ENCODE results near the gene IFT57. TPM values are rescaled to one million over a fixed set of nuclear protein-coding genes. Genes with fewer than 3 reads are reported as not detected.
"Not testable (repeated sequence)": the region's sequence is repeated elsewhere in the genome, so short reads cannot be mapped to it uniquely, and the experiment has no call there.

IFT57 gene, protein sequence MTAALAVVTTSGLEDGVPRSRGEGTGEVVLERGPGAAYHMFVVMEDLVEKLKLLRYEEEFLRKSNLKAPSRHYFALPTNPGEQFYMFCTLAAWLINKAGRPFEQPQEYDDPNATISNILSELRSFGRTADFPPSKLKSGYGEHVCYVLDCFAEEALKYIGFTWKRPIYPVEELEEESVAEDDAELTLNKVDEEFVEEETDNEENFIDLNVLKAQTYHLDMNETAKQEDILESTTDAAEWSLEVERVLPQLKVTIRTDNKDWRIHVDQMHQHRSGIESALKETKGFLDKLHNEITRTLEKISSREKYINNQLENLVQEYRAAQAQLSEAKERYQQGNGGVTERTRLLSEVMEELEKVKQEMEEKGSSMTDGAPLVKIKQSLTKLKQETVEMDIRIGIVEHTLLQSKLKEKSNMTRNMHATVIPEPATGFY
- total RNA-seq (80.1 TPM), polyA plus RNA-seq (33.8 TPM)

DNA sequence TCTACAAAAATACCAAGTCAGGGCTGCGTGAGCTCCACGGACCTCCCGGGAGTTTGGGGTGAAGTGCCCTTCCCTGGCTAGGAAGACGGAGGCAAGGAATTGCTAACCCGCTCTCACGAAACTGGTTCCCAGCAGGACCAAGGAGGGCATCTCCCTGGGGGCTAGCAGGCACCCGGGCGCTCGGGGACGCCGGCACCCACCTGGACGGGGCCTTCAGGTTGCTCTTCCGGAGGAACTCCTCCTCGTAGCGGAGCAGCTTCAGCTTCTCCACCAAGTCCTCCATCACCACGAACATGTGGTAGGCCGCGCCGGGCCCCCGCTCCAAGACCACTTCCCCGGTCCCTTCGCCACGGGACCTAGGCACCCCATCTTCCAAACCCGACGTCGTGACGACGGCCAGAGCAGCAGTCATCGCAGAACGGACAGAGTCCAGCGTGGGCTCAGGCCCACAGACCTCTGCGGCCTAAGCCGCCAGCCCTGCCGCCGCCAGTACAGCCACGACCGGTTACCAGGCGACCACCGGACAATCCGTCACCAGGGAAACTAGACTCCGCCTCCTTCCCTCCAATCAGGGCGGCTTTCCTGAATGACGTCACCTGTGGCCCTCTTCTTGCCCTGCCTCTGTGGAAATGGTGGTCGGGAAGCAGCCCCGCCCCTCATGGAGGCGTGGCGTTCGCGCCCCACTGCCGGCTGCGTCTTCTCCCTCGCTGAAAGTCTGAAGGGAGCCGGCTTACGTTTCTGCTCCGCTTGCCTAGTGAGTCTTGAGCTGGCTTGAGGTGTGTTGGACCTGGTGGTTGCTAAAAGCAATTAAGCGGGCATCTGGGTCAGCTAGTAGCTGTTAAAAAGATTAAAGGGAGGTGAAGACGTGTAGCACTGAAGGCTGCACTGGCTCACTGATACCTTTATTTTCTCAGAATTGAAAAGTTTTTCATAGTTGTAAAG is at the start of gene IFT57:
TSS of gene IFT57 (minus strand) at position 514 of the 942 bp plus-strand sequence. CDS start at position 412, 102 bp downstream.
- Histone ChIP-seq H3K4me3 (ENCODE audit: low read depth, low read length) (peak within 1 kb of the TSS; percentile 60), H3K27ac (ENCODE audit: low read depth) (peak within 1 kb of the TSS; percentile 44), H3K36me3 (ENCODE audit: insufficient read depth) (no peaks in the 10 kb centered on the region), H3K4me1 (ENCODE audit: insufficient read depth) (peaks cover 2% of the 10 kb centered on the region)
- WGBS = under 1% methylated on average over 57 of the region's 57 CpGs
- peak; percentile 97 for DNase-seq (ENCODE audit: extremely low spot score)

DNA sequence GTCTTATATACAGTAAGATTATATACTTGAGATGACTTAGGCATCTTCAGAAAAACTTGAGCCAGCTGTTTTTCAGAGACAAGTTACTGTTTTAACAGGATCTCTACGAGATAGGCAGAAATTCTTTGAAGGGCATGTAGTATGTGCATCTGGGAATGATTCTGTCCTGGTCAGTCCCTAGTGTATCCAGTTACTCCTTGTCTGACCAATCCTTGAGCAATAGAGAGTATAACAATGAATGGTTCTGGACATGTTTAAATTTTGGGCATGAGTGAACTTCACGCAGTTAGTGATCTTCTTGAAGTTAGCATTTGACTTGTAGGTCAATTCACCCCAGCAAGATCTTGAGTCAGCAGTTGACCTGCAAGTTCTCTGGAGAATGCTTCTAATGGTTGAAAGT is 49.4 kb upstream of the IFT57 start:
- DNase-seq (ENCODE audit: extremely low spot score) = no peak
- H3K27ac ChIP-seq (ENCODE audit: low read depth) = no peak overlapping the region
- no peaks in the 10 kb centered on the region for H3K36me3 ChIP-seq (ENCODE audit: insufficient read depth)
- WGBS = 45% methylated on average over 2 of the region's 2 CpGs
- no peaks in the 10 kb centered on the region for H3K4me1 ChIP-seq (ENCODE audit: insufficient read depth)
- no peak overlapping the region for H3K4me3 ChIP-seq (ENCODE audit: low read depth, low read length)

DNA sequence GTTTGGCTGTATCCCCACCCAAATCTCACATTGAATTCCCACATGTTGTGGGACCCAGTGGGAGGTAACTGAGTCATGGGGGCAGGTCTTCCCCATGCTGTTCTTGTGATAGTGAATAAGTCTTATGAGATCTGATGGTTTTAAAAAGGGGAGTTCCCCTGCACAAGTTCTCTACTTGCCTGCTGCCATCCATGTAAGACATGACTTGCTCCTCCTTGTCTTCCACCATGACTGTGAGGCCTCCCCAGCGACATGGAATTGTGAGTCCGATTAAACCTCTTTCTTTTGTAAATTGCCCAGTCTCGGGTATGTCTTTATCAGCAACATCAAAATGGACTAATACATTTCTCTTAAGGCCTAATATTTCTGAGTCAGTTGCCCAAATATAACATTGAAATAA is 46.0 kb upstream of the IFT57 start:
- H3K4me1 ChIP-seq (ENCODE audit: insufficient read depth); H3K27ac ChIP-seq (ENCODE audit: low read depth); H3K36me3 ChIP-seq (ENCODE audit: insufficient read depth); DNase-seq (ENCODE audit: extremely low spot score); H3K4me3 ChIP-seq (ENCODE audit: low read depth, low read length): not testable (repeated sequence)
- 95% methylated on average over 3 of the region's 3 CpGs for WGBS

DNA sequence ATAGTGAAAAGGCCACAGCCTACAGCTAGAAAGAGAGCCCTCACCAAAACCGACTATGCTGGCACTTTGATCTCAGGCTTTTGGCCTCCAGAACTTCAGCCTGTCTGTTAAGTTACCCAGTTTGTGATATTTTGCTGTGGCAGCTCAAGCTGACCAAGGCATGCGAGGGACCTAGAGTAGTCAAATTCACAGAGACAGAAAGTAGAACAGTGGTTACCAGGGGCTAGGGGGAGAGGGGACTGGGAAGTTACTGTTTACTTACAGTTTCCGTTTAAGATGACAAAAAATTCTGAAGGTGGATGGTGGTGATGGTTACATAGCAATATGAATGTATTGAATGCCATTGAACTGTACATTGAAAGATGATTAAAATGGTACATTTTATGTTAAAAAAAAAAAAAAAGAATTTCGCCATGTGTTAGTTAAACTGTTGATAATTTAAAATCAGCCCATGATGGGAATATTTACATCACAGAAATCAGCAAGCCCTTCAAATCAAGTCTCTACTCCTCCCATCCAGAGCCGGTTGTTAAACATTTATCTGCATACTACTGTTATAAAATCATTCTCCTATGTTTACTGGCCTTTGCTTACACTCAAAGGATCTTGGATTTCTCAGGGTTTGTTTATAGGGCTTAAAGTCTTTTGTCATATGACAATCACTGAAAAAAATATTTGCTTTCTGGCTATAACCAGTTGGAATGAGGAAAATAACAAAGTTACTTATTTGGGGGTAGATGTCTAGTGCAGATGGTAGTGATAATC is 42.5 kb upstream of the IFT57 start:
- not testable (repeated sequence) for DNase-seq (ENCODE audit: extremely low spot score); H3K27ac ChIP-seq (ENCODE audit: low read depth); H3K4me3 ChIP-seq (ENCODE audit: low read depth, low read length); H3K4me1 ChIP-seq (ENCODE audit: insufficient read depth); H3K36me3 ChIP-seq (ENCODE audit: insufficient read depth)
- WGBS = 71% methylated on average over 5 of the region's 5 CpGs

DNA sequence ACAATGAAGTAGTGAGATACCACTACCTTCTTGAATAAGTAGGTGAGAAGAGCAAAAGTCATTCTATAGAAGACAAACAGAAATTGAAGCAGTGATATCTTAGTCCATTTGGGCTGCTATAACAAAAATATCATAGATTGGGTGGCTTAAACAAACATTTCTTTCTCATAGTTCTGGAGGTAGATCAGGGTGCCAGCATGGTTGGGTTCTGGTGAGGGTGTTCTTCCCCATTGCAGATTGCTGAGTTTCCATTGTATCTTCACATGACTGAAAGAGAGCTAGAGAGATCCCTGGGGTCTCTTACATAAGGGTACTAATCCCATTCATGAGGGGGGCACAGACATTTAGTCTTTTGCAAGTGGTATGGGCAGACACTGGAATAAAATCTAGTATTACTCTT is 32.9 kb upstream of the IFT57 start:
- Histone ChIP-seq H3K4me3 (ENCODE audit: low read depth, low read length) (no peak overlapping the region), H3K27ac (ENCODE audit: low read depth) (no peak overlapping the region), H3K36me3 (ENCODE audit: insufficient read depth) (no peaks in the 10 kb centered on the region), H3K4me1 (ENCODE audit: insufficient read depth) (no peaks in the 10 kb centered on the region)
- no peak for DNase-seq (ENCODE audit: extremely low spot score)

DNA sequence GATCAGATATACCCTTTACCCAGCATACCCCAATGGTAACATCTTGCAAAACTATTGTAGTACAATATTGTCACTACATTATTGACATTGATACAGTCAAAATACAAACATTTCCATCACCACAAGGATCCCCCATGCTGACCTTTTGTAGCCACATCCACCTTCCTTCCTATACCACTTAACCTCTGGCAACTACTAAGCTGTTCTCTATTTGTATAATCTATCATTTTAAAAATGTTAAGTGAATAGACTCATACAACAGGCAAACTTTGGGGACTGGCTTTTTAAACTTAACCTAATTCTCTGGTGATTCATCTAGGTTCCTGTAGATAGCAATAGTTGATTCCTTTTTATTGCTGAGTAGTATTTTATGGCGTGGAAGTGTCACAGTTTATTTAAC is 29.6 kb upstream of the IFT57 start:
- Histone ChIP-seq H3K27ac (ENCODE audit: low read depth) (no peak overlapping the region), H3K36me3 (ENCODE audit: insufficient read depth) (no peaks in the 10 kb centered on the region), H3K4me1 (ENCODE audit: insufficient read depth) (no peaks in the 10 kb centered on the region), H3K4me3 (ENCODE audit: low read depth, low read length) (no peak overlapping the region)
- WGBS = 92% methylated on average over 1 of the region's 1 CpG
- DNase-seq (ENCODE audit: extremely low spot score) = no peak

DNA sequence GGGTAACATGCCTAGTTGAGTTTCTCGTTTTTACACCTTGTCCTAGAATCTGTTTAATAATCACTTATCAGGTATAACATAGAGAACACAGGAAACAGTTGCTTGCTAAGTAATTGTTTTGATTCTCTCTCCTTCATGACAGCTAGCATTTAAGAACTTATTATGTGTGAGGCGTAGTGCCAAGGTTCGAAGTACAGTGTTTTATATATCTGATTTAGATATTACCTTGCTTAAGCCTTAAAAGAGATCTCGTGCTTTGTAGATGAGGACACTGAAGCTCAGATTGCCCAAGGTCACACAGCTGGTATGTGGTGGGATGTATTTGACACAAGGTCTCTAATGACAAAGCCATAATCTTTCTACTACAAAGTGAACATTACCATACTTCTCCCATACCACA is 29.0 kb upstream of the IFT57 start:
- H3K4me1 ChIP-seq (ENCODE audit: insufficient read depth) = no peaks in the 10 kb centered on the region
- H3K36me3 ChIP-seq (ENCODE audit: insufficient read depth) = no peaks in the 10 kb centered on the region
- H3K27ac ChIP-seq (ENCODE audit: low read depth) = no peak overlapping the region
- no peak for DNase-seq (ENCODE audit: extremely low spot score)
- 90% methylated on average over 4 of the region's 4 CpGs for WGBS
- no peak overlapping the region for H3K4me3 ChIP-seq (ENCODE audit: low read depth, low read length)

DNA sequence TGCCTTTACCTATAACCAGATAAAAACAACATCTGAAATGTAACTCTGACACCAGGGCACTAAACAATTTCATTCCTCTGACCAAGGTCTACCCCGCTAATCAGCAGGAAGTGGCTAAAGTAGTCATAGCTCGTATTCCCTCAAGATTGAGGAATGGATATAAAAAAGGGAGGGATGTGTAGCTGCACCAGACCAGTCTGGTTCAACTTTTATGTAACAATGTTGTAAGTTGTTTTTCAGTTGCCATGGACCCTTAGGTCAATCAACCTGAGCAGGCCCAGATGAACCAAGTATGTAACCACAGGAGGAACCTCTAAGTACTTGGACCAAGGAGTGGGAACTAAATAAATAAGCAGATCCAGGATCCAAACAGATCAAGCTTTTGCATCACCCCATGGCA is 28.4 kb upstream of the IFT57 start:
- Histone ChIP-seq H3K4me1 (ENCODE audit: insufficient read depth) (no peaks in the 10 kb centered on the region), H3K27ac (ENCODE audit: low read depth) (no peak overlapping the region), H3K36me3 (ENCODE audit: insufficient read depth) (no peaks in the 10 kb centered on the region), H3K4me3 (ENCODE audit: low read depth, low read length) (no peak overlapping the region)
- 86% methylated on average over 2 of the region's 2 CpGs for WGBS
- DNase-seq (ENCODE audit: extremely low spot score) = no peak

DNA sequence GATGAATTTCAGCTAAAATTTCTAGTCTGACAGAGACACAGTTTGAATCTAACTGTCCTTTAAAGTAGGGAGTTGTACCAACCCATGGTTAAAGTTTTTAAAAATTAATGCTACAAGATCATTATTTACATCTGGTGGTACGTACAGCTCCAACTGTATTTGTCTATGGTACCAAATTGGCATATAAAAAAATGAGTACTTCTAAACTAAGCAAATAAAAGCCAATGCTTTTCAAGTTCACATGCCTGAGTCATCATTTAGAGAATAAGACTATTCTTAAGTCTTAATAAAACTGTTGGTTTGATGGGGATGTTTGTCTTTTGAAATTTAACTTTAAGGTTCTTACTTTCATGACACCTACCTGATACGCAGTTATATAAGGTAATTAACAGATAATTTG is 21.0 kb upstream of the IFT57 start:
- H3K4me3 ChIP-seq (ENCODE audit: low read depth, low read length) = no peak overlapping the region
- no peaks in the 10 kb centered on the region for H3K36me3 ChIP-seq (ENCODE audit: insufficient read depth)
- no peaks in the 10 kb centered on the region for H3K4me1 ChIP-seq (ENCODE audit: insufficient read depth)
- no peak for DNase-seq (ENCODE audit: extremely low spot score)
- H3K27ac ChIP-seq (ENCODE audit: low read depth) = no peak overlapping the region
- WGBS = 89% methylated on average over 2 of the region's 2 CpGs

DNA sequence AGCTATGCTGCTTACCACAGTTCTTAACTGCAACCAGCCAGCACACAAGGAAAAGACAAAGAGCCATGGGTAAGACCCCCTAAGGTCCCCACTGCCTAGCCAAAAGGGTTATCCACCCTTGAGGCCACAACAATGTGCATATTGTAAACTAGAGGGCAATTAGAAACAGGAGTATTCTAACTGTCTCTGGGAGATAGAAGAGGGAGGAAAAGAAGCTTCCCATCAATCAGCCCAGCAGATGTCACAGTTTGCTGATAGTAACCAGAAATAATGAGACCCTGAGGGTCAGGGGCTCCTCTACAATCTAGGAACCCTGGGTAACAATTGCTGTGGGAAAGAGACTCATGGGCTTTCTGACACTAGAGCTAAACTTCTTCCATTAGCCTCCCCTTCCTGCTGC is 20.6 kb upstream of the IFT57 start:
- no peaks in the 10 kb centered on the region for H3K4me1 ChIP-seq (ENCODE audit: insufficient read depth)
- no peak overlapping the region for H3K27ac ChIP-seq (ENCODE audit: low read depth)
- no peak for DNase-seq (ENCODE audit: extremely low spot score)
- H3K4me3 ChIP-seq (ENCODE audit: low read depth, low read length) = no peak overlapping the region
- no peaks in the 10 kb centered on the region for H3K36me3 ChIP-seq (ENCODE audit: insufficient read depth)

DNA sequence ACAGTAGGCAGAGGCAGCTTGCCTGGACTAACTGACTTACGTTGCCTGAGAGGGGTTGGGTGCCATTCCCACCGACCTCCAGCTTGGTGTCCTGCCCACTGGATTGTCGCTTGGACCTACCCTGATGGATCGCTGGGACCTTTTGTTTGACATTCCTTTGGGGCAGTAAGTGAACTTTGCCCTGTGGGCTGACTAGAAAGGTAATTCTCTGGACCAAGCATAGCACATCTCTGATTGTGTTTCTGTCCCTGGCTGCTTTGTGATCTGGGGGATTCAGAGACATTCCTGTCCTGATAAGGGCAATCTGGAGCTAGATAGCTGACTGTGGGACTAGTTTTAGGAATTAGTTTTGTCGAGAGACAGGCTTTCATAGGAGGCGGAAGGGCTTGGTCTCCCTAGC is 19.5 kb upstream of the IFT57 start:
- no peaks in the 10 kb centered on the region for H3K4me1 ChIP-seq (ENCODE audit: insufficient read depth)
- no peak overlapping the region for H3K4me3 ChIP-seq (ENCODE audit: low read depth, low read length)
- no peak overlapping the region for H3K27ac ChIP-seq (ENCODE audit: low read depth)
- no peaks in the 10 kb centered on the region for H3K36me3 ChIP-seq (ENCODE audit: insufficient read depth)
- no peak for DNase-seq (ENCODE audit: extremely low spot score)
- 87% methylated on average over 6 of the region's 6 CpGs for WGBS

DNA sequence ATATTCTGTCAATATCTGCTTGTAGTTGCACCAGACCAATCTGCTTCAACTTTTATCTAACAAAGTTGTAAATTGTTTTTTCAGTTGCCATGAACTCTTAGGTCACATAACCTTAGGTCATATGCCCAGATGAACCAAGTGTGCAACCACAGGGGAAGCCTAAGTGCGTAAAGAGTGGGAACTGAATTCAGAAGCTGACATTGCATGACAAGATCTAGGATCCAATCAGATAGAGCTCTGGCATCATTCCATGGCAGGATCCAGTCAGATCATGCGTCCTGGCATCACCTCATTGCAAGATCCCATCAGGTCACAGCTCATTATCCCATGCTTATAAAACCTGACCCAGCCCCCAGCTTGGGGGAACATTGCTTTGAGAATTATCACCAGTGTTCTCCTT is 18.9 kb upstream of the IFT57 start:
- WGBS = 79% methylated on average over 2 of the region's 2 CpGs
- H3K4me3 ChIP-seq (ENCODE audit: low read depth, low read length) = no peak overlapping the region
- no peaks in the 10 kb centered on the region for H3K4me1 ChIP-seq (ENCODE audit: insufficient read depth)
- H3K36me3 ChIP-seq (ENCODE audit: insufficient read depth) = no peaks in the 10 kb centered on the region
- no peak for DNase-seq (ENCODE audit: extremely low spot score)
- H3K27ac ChIP-seq (ENCODE audit: low read depth) = no peak overlapping the region

DNA sequence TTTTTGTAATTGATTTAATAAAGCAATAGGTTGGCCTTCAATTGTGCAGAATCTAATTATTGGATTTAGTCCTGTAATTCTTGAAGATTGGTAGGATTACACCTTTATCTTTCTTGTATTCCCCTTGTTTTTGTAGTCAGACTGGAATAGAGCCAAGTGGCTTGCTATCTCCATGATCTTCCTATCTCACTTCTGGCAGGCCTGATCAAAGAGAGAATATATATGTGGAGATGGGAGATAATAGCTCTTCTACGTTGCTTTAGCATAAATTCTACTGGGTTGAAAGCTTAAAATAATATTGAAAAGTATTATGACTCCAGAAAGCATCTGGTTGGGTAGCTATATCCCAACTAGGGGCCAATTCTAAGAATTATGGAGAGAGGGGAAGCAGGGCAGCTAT is 16.9 kb upstream of the IFT57 start:
- Histone ChIP-seq H3K4me1 (ENCODE audit: insufficient read depth) (no peaks in the 10 kb centered on the region), H3K4me3 (ENCODE audit: low read depth, low read length) (no peak overlapping the region), H3K36me3 (ENCODE audit: insufficient read depth) (no peaks in the 10 kb centered on the region), H3K27ac (ENCODE audit: low read depth) (no peak overlapping the region)
- no peak for DNase-seq (ENCODE audit: extremely low spot score)
- WGBS = 29% methylated on average over 1 of the region's 1 CpG
